ENCODE data around the gene ATG5.

- no peak for TF ChIP-seq TAF1 (IDR thresholded peaks at IDR 0.05; ENCODE audit: borderline replicate concordance, insufficient read depth, low read length)
- no peak for TF ChIP-seq POLR2AphosphoS5 (IDR thresholded peaks at IDR 0.05; ENCODE audit: low read depth, low read length)
- TF ChIP-seq REST (IDR thresholded peaks at IDR 0.05; ENCODE audit: insufficient read depth in 1 of 2, low read depth in 2 of 2, low read length in 2 of 2) = no peak
- no peak for TF ChIP-seq SIN3A (IDR thresholded peaks at IDR 0.05; ENCODE audit: borderline replicate concordance, insufficient read depth, low read length)
Observed at GRCh38 chr6:106315765-106316374, 9.7 kb downstream of the ATG5 start.
